Epithelial cell of proximal tubule (primary cell): ENCODE data around the gene NLGN1. TPM values are rescaled to one million over a fixed set of nuclear protein-coding genes. Genes with fewer than 3 reads are reported as not detected.
A peak's percentile ranks its signal among the peaks of the same experiment; 100 is the strongest.
"Not testable (repeated sequence)": the region's sequence is repeated elsewhere in the genome, so short reads cannot be mapped to it uniquely, and the experiment has no call there.

Experiments
- DNase-seq: peaks from one replicate; pipeline ENCODE4 v3.0.0-alpha.2; 2011; ENCODE audit warnings: low read depth
- H3K4me3 ChIP-seq: 2 replicates; pipeline ENCODE4 v1.5.1; 2011; ENCODE audit warnings: low read depth, mild to moderate bottlenecking, low read length
- total RNA-seq: library from RNA; depleted of rRNA; stranded (reverse); fragments of >200 nt; gene quantifications from 2 replicates; pipeline ENCODE4 v1.2.3, GENCODE V29; 2015
- TF ChIP-seq, protein P1 (sequence below): conservative IDR thresholded peaks from 2 replicates; pipeline ENCODE4 v1.5.1; 2012; ENCODE audit warnings: low read depth, mild to moderate bottlenecking, low read length

Gene NLGN1
- total RNA-seq, 1 donor from 2014 or later: 1.9 TPM

DNA sequence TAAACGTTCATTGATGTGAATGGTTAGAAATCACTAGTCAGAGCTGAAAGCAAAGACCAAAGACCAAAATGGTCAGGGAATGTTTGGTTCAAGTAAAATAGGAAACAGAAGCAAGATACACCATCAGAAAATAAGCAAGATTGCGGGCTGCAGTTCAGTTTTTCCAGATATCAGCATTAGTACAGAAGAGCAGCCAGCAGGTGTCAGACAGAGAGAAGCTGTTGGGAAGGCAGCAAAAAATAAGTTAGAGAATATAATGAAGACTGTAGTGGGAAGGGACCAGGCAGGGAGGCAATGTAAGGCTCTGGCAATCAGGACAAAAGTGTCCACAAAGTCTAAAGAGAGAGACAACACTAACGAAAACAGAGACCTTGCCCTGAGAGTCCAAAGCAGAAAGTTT lies 822.2 kb downstream of the NLGN1 start:
- H3K4me3 ChIP-seq: no peak overlapping the region
- DNase-seq: no peak
- TF ChIP-seq, protein P1, sequence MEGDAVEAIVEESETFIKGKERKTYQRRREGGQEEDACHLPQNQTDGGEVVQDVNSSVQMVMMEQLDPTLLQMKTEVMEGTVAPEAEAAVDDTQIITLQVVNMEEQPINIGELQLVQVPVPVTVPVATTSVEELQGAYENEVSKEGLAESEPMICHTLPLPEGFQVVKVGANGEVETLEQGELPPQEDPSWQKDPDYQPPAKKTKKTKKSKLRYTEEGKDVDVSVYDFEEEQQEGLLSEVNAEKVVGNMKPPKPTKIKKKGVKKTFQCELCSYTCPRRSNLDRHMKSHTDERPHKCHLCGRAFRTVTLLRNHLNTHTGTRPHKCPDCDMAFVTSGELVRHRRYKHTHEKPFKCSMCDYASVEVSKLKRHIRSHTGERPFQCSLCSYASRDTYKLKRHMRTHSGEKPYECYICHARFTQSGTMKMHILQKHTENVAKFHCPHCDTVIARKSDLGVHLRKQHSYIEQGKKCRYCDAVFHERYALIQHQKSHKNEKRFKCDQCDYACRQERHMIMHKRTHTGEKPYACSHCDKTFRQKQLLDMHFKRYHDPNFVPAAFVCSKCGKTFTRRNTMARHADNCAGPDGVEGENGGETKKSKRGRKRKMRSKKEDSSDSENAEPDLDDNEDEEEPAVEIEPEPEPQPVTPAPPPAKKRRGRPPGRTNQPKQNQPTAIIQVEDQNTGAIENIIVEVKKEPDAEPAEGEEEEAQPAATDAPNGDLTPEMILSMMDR: peak; percentile 28

DNA sequence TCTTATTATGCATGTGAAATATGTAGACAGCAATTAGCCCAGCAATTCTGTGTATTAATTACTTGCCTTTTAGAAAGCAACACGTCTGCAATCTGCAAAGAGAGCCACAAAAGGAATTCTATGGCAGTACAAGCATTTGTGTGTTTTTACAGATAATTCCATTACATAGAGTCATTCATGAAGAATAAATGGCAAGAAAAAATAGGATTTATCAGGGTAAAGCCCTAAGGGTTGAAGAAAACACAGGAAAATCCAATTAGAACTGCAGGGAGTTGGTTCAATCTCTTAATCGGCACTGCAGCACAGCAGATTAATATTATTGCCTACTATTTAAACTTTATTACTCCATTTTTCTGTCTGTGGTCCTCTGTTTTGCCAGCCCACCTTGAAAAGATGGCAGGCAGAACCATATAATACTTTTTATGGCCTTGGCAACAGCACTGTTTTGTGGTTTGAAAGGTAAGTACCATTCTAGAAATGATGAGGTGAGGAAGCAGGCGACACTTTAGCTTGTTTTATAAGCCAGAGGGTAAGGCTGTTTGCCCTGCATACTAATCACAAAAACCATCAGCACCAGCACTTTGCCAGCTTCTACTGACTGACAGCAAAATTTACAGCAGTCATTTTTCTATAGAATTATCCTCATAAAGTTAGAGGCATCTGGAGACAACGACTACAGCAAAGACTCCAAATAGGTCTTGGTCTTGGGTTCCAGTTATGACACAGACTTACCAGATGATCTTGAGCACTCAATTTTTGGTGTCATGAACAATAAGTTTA lies 823.4 kb downstream of the NLGN1 start:
- DNase-seq: no peak
- TF ChIP-seq, protein P1: no peak
- H3K4me3 ChIP-seq: no peak overlapping the region

DNA sequence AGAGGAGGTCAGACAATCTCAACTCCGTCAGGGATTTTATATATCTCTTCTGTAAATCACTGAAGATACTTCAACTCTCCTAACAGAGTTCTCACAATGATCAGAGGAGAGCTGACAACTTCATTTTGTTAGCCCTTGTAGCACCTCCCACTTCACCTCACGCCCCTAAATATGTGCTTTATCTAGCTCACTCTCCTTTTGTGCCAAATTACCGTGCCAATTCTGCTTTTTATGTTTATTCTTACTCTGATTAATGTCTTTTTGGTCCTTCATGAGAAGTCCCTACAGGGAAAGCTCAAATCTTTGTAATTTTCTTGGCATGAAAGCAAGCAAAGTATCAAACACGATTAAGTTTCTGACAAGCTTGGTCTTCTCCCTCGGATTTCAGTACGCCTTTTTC lies 825.5 kb downstream of the NLGN1 start:
- DNase-seq: no peak
- TF ChIP-seq, protein P1: no peak
- H3K4me3 ChIP-seq: no peak overlapping the region

DNA sequence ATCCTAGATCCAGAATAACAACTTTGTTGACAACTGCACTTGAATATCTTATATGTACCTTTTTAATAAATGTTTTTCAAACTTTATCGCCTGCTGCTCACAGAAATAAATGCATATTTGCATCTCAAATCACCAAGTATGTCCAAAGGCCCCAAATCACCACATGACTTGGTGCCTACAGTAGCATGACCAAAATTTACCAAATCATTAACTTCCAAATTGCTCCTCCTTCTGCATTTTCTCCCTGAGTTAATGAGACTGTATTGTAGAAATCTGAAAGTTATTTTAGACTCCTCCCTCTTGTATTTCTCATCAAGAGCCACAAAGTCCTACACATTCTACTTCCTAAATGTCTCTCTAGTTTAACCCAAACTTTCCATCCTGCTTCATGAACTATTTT lies 826.1 kb downstream of the NLGN1 start:
- TF ChIP-seq, protein P1: no peak
- peak; percentile 9 for DNase-seq
- no peak overlapping the region for H3K4me3 ChIP-seq

DNA sequence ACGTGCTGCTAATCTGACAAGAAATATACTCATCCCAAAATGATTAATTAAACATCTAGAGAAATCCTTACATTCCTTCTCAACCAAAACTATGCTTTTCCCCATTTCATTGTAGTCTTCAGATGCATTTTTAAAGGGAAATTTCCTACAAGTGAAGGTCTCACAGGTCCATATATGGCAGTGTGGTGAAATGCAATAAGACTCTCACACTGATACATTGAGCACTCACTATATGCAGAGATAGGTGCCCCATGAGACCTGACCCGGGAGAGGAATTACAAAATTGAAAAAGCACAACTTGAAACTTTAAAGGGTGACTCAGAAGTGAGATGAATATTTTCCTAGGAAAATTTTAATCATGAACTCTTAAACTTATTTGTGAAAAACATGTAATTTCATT lies 832.4 kb downstream of the NLGN1 start:
- no peak for DNase-seq
- TF ChIP-seq, protein P1: no peak
- H3K4me3 ChIP-seq: no peak overlapping the region

DNA sequence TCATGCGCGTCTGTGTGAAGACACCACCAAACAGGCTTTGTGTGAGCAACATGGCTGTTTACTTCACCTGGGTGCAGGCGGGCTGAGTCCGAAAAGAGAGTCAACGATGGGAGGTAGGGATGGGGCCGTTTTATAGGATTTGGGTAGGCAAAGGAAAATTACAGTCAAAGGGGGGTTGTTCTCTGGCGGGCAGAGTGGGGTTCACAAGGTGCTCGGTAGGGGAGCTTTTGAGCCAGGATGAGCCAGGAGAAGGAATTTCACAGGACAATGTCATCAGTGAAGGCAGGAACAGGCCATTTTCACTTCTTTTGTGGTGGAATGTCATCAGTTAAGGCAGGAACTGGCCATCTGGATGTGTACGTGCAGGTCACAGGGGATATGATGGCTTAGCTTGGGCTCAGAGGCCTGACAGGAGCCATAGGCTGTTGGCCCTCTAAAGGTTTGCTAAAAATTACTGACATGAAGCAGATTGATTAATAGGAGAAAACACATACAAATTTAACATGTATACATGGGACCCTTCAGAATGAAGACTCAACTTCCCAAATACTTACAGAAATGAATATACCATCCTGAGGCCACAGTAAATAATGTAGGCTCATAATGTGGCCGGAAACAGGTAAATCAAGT lies 834.6 kb downstream of the NLGN1 start:
- H3K4me3 ChIP-seq, DNase-seq: not testable (repeated sequence)

DNA sequence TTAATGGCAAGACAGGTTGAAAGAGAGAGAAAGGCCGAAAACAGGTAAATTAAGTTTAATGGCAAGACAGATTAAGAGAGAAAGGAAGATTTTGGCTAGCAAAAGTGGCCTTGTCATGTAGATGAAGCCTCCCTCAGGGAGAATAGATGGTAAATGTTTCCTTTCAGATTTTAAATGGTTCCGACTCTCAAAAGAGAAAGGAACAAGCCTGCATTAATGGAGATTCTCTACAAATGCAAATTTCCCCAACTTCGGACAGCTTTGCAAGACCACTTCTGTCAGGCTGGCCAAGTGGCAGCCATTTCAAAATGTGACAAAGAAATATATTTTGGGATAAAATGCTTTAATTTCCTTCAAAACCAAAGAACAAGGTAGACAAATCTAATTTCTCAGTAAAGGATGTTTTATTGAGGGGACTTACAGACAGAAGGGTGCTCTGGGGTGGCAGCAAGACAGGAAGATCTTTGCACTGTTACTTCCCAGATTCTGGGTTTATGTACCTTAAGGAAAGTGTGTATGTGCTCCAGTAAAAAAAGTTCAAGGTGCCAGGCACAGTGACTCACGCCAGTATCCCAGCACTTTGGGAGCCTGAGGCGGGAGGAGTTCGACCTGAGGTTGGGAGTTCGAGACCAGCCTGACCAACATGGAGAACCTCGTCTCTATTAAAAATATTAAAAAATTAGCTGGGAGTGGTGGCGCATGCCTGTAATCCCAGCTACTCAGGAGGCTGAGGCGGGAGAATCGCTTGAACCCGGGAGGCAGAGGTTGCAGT lies 835.3 kb downstream of the NLGN1 start:
- DNase-seq: no peak
- H3K4me3 ChIP-seq: no peak overlapping the region
- TF ChIP-seq, protein P1: no peak
